Measurements from ENCODE around the gene GPC6. TPM values are rescaled to one million over a fixed set of nuclear protein-coding genes. Genes with fewer than 3 reads are reported as not detected.

GPC6 gene
- total RNA-seq, 1 donor from 2014 or later, result 0.96 TPM

DNA sequence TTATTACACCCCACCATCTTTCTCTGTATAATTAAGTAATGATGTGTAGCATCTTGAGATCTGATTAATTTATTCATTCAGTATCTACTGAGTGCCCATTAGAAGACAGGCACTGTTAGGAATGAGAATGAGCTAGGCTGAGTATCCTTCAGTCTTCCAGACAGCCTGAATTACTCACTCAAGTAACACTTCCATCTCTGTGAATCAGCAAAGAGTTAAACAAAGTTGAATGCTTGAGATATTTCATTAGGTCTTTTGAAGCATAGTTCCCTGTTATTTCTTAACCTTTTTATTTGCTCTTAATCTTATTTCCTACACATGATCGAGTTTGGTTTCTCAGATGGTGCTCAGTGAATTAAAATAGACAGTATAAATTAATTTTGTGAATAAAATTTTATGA lies 839.1 kb downstream of the GPC6 start:
- ATAC-seq, result no peak

DNA sequence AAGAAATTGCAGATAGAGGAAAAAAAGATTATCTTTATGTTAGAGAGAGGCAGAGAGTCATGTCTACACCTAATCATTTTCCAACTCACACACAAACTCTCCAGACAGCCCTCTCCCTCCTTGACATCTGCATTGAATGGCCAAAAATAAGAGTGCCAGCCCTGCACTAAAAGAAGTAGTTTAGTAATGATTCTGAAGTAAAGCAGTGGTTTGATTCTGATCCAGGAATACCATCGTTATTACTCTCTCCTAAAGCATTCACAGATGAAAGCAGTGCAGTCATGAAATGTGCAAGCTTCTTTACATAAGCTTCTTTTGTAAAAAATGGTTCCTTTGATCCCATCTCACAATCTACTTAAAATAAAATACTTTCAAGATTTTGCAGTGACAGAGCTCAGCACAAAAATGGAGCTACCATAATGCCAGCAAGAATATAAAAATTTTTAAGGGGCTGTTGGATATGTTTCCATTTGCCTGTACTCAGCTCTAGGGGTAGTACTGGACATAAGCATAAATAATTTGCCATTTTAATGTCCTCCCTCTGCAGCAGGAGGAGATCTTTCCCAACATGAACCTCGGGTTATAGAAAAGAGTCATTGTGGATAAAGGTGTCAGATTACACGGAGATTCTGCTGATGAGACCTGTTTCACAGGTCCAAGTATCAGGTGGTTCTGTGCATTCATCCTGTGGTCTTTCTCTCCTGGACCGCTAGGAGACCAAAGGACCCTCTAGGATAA lies 846.6 kb downstream of the GPC6 start:
- no peak for ATAC-seq

DNA sequence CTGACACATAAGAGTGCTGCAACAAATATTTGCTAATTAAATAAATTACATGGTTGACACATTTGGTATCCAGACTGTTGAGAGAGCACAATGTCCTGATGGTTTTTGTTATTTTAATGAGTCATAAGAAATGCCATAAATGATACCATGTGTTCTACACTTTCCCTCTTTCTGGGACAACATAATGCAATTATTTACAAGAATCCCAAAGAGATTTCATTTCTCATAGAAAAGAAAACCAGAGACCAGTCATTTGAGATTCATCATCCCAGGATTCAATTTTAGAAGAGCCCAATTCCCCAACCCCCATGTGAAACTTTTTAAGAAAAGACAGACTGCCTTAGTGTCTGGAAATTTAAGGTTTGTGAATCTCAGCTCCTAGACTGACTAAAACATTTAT lies 853.3 kb downstream of the GPC6 start:
- no peak for ATAC-seq

DNA sequence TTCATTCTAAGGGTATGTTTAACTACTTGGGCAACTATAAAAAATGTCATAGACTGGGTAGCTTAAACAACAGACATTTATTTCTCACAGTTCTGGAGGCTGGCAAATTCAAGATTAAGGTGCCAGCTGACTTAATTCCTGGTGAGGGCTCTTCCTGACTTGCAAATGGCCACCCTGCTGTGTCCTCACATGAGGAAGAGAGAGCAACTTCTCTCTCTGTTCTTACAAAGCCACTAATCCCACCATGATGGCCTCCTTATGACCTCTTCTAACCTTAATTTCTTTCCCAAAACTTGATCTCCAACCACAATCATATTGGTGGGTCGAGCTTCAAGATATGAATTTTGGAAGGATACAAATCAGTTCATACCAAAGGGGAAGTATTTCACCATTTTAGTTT lies 853.9 kb downstream of the GPC6 start:
- ATAC-seq, result no peak

DNA sequence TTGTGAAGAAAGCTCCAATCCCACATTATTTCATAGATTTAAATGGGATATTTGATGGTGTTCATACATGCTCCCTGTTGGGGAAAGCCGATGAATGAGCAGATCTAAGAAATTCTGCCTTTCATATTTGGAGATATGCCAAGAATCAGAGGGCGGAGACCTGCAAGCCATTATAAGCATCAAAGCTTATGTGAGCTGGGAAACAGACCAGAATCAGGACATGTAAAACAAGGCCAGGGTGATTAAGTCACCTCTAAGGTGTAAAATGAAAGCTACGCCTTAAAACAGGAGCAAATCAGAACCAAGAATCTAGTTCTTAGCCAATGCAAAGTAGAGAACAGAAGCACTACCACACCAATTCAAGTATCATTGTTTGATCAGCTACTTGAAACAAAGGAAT lies 860.5 kb downstream of the GPC6 start:
- no peak for ATAC-seq

DNA sequence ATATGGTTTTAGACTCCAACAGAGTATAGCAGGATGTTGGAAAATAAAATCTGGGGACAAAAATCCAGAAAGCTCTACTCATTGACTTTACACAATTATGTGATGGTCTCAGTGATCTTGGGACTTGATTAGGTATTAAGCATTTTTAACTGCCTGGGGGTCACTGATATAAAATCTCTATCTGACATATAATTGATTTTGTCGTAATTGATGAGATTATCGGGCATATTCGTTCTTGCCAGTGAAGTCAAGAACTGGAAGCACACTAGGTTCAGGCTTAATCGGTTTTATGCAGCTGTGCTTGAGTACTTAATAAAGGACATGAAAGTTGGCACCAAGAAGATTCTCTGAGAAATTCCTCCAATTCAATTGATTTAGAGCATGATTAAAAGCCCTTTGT lies 862.1 kb downstream of the GPC6 start:
- ATAC-seq, result no peak

DNA sequence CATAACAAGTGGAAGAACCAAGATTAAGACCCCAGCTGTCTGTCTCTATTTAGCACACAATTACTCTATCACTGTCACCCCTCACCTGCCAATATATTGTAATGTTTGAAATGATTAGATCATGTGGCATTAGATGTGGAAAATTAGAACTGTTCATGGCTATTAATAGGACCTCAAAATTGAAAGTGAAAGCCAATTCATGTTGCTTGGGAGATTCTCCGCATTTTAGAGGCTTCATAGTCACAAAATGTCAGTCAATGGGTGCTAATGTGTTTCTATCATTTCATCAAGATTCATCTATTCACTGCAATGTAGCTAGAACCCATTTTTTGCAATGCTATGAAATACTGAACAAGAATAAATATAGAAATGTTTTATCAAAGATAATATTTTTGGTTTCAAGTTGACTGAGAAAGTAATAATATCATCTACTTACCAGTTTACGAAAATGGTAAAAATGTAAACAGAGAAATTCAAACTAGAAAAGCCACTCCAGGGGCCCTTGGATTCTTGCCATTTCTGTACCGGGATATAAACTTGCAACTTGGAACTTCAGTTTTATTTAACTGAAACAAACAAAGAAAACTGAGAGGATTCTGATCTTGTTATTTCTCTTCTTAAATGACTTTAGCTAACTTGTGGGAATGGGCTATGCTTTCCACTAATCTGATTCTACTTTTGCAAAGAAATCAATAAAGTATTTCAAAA lies 864.3 kb downstream of the GPC6 start:
- ATAC-seq, result no peak

DNA sequence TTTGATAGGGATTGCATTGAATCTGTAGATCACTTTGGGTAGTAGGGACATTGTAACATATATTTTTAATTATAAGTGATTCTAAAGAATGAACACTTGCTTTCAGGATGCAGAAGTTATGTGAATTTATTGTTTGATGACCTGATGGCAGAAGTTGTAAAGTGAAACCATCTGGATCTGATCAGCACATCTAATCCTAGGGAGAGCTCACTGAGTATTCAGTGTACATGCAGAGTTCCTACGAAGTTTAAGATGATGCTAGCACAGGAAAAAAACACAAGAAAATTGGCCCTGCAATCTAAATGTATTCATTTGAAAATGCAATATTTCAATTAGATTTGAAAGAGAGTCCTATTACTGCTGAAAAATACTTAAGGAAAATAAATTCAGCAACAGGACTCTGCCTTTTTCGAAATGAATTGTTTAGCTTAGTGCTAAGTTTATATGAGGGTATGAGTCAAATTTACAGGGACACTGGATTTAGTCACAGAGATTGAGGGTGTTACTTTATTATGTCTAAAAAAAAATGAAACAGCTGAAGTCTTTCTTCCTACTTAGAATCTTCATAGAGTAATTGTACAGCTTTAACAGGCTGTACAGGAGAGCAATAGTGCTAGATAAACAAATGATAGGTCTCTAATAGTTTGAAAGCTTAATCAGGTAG lies 867.2 kb downstream of the GPC6 start:
- no peak for ATAC-seq

DNA sequence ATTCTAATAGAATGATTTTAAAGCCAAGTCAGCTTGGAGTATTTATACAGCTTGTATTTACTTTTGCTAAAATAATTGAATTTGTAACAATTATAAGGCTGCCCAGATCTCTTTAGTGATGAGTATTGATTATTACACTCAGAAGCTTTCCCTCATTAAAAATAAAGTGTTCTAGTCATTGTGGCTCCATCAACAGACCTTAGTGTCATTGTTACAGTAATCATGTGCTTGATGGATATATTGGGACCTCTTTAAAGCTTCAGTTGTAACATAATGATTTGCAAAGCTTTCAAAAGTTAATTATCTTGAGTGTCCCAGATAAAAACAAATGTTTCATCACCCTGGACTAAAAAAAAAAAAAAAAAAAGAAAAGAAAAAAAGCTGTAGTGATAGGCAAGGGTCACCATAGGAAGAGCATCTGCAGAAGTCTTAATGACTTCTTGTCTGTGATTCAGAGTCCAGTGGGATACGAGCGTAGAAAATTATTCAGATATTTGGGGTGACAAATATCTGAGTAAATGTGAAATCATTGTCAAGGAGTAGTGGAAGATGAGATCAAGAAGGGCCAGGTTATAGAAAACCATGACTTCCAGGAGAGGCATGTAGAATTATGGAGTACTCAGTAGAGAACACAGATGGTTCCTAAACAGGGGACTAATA lies 883.2 kb downstream of the GPC6 start:
- no peak for ATAC-seq

DNA sequence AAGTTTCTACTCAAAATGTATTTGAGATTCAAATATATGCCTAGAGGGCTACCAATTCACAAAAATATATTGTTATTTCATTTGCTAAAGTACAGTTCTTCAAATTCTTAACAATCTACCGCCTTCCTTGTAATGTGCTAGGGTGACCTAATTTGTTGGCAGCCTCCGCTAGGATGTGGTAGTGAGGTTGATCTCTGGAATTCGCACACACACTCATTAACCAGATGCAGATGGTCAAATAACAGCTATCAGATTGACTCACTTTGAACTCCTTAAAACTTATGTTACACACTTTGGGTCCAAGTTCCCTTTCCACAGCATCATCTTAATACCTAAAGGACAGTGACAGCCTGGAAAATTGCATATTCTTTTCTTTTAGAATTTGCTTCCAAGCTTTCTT lies 885.6 kb downstream of the GPC6 start:
- ATAC-seq, result no peak

DNA sequence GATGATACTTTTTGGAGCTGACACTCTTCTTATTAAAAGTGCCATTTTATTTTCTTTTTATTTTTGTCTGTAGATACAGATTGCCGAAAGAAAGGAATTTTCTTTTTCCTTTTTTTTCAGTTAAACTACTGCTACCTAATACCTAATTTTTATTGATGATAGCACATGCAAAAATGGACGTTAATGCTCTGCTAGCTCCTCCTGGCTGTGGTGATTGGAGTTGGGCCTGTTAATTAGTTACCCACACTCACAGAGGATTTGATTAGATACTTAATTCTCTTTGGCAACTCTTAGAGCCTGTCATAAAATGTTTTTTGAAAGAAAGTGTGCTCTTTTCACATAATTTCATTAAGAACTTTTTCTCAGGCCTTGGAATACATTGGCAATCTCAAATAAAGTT lies 886.1 kb downstream of the GPC6 start:
- ATAC-seq, result no peak

DNA sequence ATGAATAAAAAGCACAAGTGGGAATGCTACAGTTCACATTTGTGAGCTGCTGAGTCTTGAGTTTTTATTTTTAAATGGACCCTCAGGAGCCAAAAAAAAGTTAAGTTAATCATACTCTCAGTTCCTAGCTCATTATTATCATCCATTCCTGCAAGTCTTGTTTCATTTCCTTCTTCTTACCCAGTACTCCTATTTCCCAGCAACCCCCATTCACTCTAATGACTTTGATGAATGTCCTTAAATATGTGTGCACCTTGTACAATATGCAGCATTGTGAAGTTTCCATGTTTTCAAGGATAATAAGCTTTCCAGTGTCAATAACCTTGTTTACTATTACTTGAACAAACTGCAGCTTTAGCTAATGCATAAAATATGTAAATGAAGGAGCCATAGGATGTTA lies 886.6 kb downstream of the GPC6 start:
- no peak for ATAC-seq

DNA sequence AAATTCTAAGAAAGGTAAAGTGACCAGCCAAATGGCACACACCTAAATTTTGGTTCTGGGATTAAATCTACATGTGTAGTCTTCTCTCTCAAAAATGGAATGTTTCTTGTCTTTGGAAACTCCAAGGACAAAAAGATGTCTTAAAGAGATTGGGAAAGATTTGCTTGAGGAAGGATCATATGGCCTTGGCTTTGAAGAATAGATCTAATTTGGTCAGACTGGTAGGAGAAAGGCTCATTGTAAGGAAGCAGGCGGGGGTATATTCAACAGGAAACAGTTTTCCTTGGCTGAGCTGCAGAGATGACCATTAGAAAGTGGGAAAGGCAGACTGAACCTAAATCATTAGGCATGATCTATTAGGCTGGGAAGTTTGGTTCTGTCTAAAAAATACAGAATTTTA lies 887.6 kb downstream of the GPC6 start:
- ATAC-seq, result no peak

DNA sequence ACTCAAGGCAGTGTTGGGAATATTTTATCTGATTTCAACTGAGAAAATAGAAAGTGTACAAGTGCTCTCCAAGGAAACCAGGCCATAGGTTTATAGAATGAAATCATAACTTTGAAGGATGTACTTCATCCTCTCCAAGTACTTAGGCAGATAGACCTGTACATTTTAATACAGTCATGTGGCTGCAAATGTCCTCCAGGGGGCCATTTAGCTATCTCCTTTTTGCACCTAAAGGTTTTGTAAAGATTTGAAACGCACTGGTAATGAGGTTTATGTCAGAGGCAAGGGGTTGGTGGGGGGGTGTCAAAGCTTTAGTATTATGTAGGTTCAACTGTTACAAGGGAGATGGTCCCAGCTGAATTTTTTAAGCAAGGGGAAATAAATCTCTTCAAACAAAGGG lies 888.4 kb downstream of the GPC6 start:
- no peak for ATAC-seq

DNA sequence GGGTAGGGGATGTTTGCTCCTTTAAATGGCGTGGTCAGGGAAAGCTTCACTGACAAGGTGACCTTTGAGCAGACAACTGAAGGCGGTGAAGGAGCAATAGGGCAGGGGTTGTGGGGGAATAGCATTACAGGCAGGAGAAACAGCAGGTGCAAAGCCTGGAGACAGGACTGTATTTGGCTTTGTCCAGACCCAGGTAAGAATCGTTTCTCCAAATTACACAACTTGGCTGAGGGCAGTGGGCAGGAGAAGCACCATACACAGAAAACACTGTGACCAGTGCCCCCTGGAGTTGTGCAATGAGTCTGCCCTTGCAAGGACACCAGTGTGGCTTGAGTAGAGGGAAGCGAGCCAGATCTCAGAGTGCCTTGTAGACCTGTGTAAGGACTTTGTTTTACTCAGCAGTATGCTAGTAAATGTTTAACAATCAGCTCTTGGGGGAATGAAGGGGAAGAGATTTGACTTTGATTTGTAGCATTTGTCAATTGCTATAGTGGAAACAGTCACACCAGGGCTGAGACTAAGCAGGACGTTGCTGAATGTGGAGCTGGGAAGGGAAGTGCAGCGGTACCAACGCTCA lies 892.8 kb downstream of the GPC6 start:
- ATAC-seq, result no peak

DNA sequence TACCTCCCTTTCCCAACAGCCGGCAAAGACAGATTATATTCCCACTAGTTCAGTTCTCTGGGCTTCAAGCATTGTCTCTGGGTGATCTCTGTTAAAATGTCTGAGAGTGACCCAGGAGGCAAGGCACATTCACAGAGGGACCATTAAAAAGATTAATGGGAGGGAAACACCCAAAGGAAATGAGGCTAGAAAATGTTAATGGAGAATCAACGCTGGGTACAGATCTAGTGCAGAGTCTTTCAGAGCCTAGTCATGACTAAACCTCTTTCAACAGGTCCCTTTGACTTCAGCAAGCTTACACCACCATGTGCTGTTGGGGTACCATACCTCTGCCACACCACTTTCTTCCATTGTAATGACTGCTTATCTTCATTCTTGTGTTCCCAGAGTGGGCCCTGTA lies 894.3 kb downstream of the GPC6 start:
- ATAC-seq, result no peak

DNA sequence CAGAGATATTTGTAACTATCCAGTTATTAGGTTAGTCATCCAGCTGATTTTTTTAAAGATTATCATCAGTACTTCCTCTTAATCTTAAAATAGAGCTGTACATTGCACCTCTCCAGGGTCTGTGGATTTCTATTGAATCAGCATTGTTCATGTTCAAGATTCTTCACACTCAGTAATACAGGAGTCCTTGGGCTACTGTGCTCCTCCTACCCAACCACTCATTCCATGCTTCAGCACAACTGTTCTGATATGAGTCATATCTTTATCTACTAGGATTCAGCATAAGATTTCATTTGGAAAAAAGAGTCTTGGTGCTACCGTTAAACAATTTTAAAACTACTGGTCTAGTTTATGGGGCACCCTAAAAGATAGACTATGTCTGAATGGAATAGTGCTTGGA lies 895.1 kb downstream of the GPC6 start:
- no peak for ATAC-seq

DNA sequence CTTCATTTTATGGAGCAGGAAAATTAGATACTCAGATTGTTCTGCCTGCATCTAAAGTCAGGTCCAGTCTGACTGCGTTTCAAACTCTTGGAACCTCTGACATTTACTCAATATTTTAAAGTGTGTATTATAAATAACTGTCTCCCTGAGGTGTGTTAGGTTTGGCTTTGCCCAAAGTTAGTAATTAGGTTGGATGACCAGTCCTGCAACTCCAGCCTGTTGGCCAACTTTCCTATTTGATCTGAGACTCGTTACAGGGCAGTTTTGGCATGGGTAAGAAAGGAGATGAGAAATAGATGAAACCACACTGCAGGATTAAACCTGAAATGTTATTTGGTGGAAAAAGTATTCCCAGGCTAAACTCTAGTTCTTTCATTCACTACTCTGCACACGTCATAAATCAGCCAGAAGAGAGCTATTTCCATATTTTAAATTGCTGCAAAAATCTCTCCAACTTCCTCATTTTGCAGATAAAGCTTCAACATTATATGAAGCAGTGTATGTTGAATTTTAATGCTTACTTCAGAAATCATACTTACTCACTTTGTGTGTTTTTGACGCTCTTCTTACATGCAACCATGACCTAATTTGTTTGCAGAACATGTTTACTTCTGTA lies 895.8 kb downstream of the GPC6 start:
- no peak for ATAC-seq

DNA sequence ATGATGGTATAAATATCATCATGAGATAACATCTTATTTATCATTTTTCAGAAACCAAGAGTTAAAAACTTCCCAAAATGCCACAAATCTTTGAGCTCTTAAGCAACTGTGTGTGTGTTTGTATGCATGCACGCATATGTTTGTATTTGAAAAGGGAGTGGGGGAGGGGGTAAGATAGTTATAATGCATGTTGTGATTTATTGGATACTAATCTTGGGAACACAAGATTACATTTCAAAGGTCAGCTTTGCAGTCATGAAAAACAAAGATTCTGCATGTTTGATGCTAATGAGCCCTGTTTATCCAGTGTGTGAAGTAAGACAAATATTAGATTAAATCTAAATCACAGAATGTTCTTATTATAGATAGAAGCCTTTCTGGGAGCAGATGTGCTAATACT lies 897.0 kb downstream of the GPC6 start:
- ATAC-seq, result no peak

DNA sequence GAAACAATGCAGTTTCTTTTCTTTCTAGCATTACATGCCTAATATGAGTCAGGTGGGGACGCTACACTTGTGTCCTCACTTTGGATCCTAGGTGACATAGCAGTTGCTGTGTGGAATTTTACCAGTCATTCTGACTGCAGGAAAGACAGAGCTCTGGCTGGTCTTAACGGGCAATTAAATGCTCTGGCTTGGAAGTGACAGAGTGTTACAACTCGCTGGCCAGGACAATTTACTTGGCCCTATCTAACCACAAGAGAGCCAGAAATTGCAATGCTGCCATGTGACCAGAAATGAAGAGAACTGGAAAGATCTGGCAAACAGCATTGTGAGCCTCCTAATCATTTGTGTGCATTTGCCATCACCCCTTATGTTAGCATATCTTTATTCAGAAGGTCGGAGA lies 901.8 kb downstream of the GPC6 start:
- no peak for ATAC-seq

DNA sequence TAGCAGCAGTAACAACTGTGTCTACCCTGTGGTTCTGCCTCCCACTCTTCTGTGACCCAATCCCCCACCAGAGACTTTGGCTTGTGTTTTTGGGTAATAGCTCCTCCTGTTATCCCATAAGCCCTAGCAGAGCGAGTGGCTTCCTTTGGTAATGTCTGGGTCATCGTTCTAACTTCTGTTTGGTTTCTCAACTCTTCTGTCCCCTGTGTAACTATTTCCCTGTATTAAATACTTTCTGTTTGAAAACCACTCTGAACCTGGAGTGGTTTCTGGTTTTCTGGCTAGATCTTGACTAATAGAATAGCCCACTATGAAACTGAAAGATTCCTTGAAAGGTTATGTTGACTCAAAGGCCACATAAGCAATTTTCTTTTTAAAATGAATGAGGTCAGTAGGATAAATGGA lies 902.9 kb downstream of the GPC6 start:
- no peak for ATAC-seq

DNA sequence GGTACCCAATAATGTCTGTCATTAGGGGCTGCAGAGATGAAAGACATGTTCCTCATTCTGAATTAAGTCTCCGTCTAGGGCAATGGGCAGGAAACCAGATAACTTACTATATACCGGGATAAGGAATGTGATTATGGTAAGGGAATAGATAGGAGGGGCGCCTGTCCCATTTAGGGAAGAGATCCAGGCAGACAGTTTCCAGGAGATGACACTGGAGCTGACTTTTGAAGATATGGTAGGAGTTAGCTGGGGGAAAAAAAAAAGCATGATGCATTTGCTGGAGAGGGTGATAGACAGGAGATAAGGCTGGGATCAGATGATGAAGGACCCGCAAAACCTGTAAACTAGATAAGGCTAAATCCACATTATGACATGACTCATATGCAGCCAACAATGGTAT lies 912.2 kb downstream of the GPC6 start:
- no peak for ATAC-seq

Data from esophagus mucosa (tissue), 1 donor.